GM23338 (cell line): Measurements from ENCODE around the gene CHN1. TPM values are rescaled to one million over a fixed set of nuclear protein-coding genes. Genes with fewer than 3 reads are reported as not detected.

Experiments used
- ATAC-seq: fragments of 200-7000 bp; cut with Tn5 transposase; 3 replicates; pipeline ENCODE4 v1.9.1; 2020
- DNase-seq: peaks from one replicate; pipeline ENCODE4 v3.0.0-alpha.2; 2015; ENCODE audit warnings: low spot score
- H2AFZ ChIP-seq: fragments of 200-600 bp; sonication (generic); 2 replicates; pipeline ENCODE4 v1.8.0; 2016; ENCODE audit warnings: antibody characterized with exemption, mild to moderate bottlenecking, moderate library complexity
- H3F3A ChIP-seq: fragments of 200-600 bp; sonication (generic); replicated peaks from 2 replicates; pipeline ENCODE4 v1.8.0; 2017; ENCODE audit warnings: antibody characterized with exemption, mixed run types, low read depth
- H3K27ac ChIP-seq: fragments of 200-600 bp; sonication (generic); 2 replicates; pipeline ENCODE4 v1.6.1; 2016; ENCODE audit warnings: low read depth
- H3K27me3 ChIP-seq: fragments of 200-600 bp; sonication (generic); 2 replicates; pipeline ENCODE4 v1.8.0; 2016; ENCODE audit warnings: mild to moderate bottlenecking, mixed run types, moderate library complexity; ENCODE audit not compliant: insufficient read depth
- H3K36me3 ChIP-seq: fragments of 200-600 bp; sonication (generic); 2 replicates; pipeline ENCODE4 v1.8.0; 2016; ENCODE audit warnings: mild to moderate bottlenecking; ENCODE audit not compliant: insufficient read depth
- H3K4me1 ChIP-seq: fragments of 200-600 bp; sonication (generic); 2 replicates; pipeline ENCODE4 v1.8.0; 2016; ENCODE audit warnings: mild to moderate bottlenecking, moderate library complexity; ENCODE audit not compliant: insufficient read depth
- H3K4me2 ChIP-seq: fragments of 200-600 bp; sonication (generic); 2 replicates; pipeline ENCODE4 v1.7.1; 2017; ENCODE audit warnings: mixed run types
- H3K4me3 ChIP-seq: fragments of 200-600 bp; sonication (generic); 2 replicates; pipeline ENCODE4 v1.6.1; 2016; ENCODE audit warnings: mixed run types
- H3K79me2 ChIP-seq: fragments of 200-600 bp; sonication (generic); replicated peaks from 2 replicates; pipeline ENCODE4 v1.8.0; 2017; ENCODE audit warnings: mild to moderate bottlenecking; ENCODE audit not compliant: insufficient read depth
- H3K9me2 ChIP-seq: fragments of 200-600 bp; sonication (generic); 2 replicates; pipeline ENCODE4 v1.8.0; 2017; ENCODE audit not compliant: insufficient read depth
- H4K20me1 ChIP-seq: fragments of 200-600 bp; sonication (generic); replicated peaks from 2 replicates; pipeline ENCODE4 v1.8.0; 2017; ENCODE audit warnings: mild to moderate bottlenecking; ENCODE audit not compliant: insufficient read depth
- H3K27ac Mint-ChIP-seq: 2 replicates; pipeline ENCODE4 v1.8.0; 2020; ENCODE audit warnings: inconsistent platforms, mild to moderate bottlenecking, moderate library complexity, mixed read lengths
- H3K27me3 Mint-ChIP-seq: 3 replicates; pipeline ENCODE4 v1.8.0; 2022; ENCODE audit warnings: low read depth, mild to moderate bottlenecking, moderate library complexity, mixed read lengths, inconsistent platforms; ENCODE audit not compliant: insufficient read depth, poor library complexity
- H3K36me3 Mint-ChIP-seq: 3 replicates; pipeline ENCODE4 v1.8.0; 2021; ENCODE audit warnings: low read depth, mild to moderate bottlenecking, inconsistent platforms, moderate library complexity, mixed read lengths
- H3K4me1 Mint-ChIP-seq: 3 replicates; pipeline ENCODE4 v1.8.0; 2020; ENCODE audit warnings: mild to moderate bottlenecking, inconsistent platforms, mixed read lengths
- H3K4me3 Mint-ChIP-seq: 3 replicates; pipeline ENCODE4 v1.8.0; 2021; ENCODE audit warnings: moderate library complexity, mild to moderate bottlenecking, inconsistent platforms, mixed read lengths
- H3K9me3 Mint-ChIP-seq: 3 replicates; pipeline ENCODE4 v1.8.0; 2020; ENCODE audit warnings: moderate library complexity, mild to moderate bottlenecking, inconsistent platforms, mixed read lengths
- CTCF ChIP-seq, 2 experiments: fragments of 200-600 bp in 1 of 2; sonication (generic) in 1 of 2; conservative IDR thresholded peaks; 2 replicates each; pipeline versions ENCODE4 v1.5.1 to v1.6.1; 2016 to 2017; ENCODE audit warnings: antibody characterized with exemption in 2 of 2, low read depth in 2 of 2, mild to moderate bottlenecking in 2 of 2, moderate library complexity in 1 of 2
- ETS1 ChIP-seq: IDR thresholded peaks from 2 replicates; pipeline ENCODE4 v1.6.1; 2016; ENCODE audit warnings: antibody characterized with exemption
- POLR2AphosphoS5 ChIP-seq: IDR thresholded peaks from 2 replicates; pipeline ENCODE4 v1.6.1; 2016; ENCODE audit warnings: antibody characterized with exemption, low read depth
- ZNF114 ChIP-seq: fragments of 250-450 bp; sonication (Bioruptor Pico); IDR thresholded peaks from 2 replicates; pipeline ENCODE4 v1.5.0; 2020; ENCODE audit warnings: mild to moderate bottlenecking, moderate library complexity
- ZNF462 ChIP-seq: fragments of 250-450 bp; sonication (Bioruptor Pico); IDR thresholded peaks from 2 replicates; pipeline ENCODE4 v1.5.0; 2020; ENCODE audit warnings: mild to moderate bottlenecking, moderate library complexity
- polyA plus RNA-seq: library from polyadenylated mRNA; unstranded; fragments of >200 nt; fragmentation: Nextera tagmentation; extraction: Ambion mirVana; gene quantifications from 2 replicates; pipeline ENCODE4 v1.2.1, GENCODE V29; 2016
- total RNA-seq: library from RNA; depleted of rRNA; stranded (reverse); fragments of >200 nt; shearing (Covaris generic); gene quantifications from 2 replicates; pipeline ENCODE4 v1.2.3, GENCODE V29; 2014

The CHN1 gene
- total and polyA plus RNA-seq, 2 experiments from 2014 or later, result 28.1 to 36.5 TPM

GRCh38 chr2:174836377-174836994 is 168.7 kb downstream of the CHN1 start (continued):
- no peak for TF ChIP-seq CTCF (conservative IDR thresholded peaks at IDR 0.05; ENCODE audit: low read depth in 2 of 2)
- TF ChIP-seq POLR2AphosphoS5, result no peak
- TF ChIP-seq ZNF114 (CRISPR knock-in tag), result no peak
- TF ChIP-seq ETS1, result no peak

GRCh38 chr2:174835797-174836255 is 169.4 kb downstream of the CHN1 start:
- Histone ChIP-seq H3K79me2 (no peaks in the 10 kb centered on the region; the same call in 1 of the 2 replicates), H3F3A (no peaks in the 10 kb centered on the region), H3K36me3 (no peaks in the 10 kb centered on the region), H3K4me3 (no peak overlapping the region), H3K27ac (peak overlapping the region; percentile 56), H2AFZ (no peak overlapping the region), H3K9me2 (no peaks in the 10 kb centered on the region), H3K27me3 (no peaks in the 10 kb centered on the region), H3K4me1 (peaks cover 29% of the 10 kb centered on the region), H3K4me2 (peak overlapping the region; percentile 8), H4K20me1 (no peaks in the 10 kb centered on the region)
- Mint-ChIP-seq H3K4me1 (peaks cover 26% of the 10 kb centered on the region), H3K36me3 (0 out of 3 replicates have a peak, but pooled peaks cover 3% of the 10 kb centered on the region), H3K9me3 (no peaks in the 10 kb centered on the region), H3K27me3 (peaks cover 3% of the 10 kb centered on the region), H3K27ac (0 out of 2 replicates have a peak overlapping the region, but pooled peaks have one; percentile 10), H3K4me3 (no peak overlapping the region)
- DNase-seq (peak; percentile 38), ATAC-seq (peak; percentile 92)
- TF ChIP-seq ZNF462, result peak; percentile 41; the same call in 1 of the 2 replicates
- TF ChIP-seq ZNF114 (CRISPR knock-in tag), result no peak
